H4 (cell line): Measurements from ENCODE around the gene UQCC3. TPM values are rescaled to one million over a fixed set of nuclear protein-coding genes. Genes with fewer than 3 reads are reported as not detected.
"Not testable (repeated sequence)": the region's sequence is repeated elsewhere in the genome, so short reads cannot be mapped to it uniquely, and the experiment has no call there.

Source experiments
- DNase-seq: peaks from one replicate; pipeline ENCODE4 v3.0.0-alpha.2; 2015; ENCODE audit warnings: low spot score
- total RNA-seq: library from RNA; depleted of rRNA; stranded (reverse); fragments of >200 nt; shearing (Covaris generic); gene quantifications from 2 replicates; pipeline ENCODE4 v1.2.3, GENCODE V29; 2014

The UQCC3 gene
- total RNA-seq, 1 experiment from 2014 or later = 9.1 TPM

- no peak for DNase-seq
Observed at GRCh38 chr11:62702246-62702645, 30.8 kb downstream of the UQCC3 start.

GRCh38 chr11:62703921-62704320 is 32.4 kb downstream of the UQCC3 start:
- DNase-seq = not testable (repeated sequence)

GRCh38 chr11:62705413-62705812 is 33.9 kb downstream of the UQCC3 start:
- peak; percentile 28 for DNase-seq

- DNase-seq = peak; percentile 86
Observed at GRCh38 chr11:62705880-62706849, 34.7 kb downstream of the UQCC3 start.

GRCh38 chr11:62706850-62707247 is 35.4 kb downstream of the UQCC3 start:
- DNase-seq = no peak

GRCh38 chr11:62707277-62707861 is 35.9 kb downstream of the UQCC3 start, which contains the start of the genes BSCL2 and GNG3:
Gene BSCL2 (minus strand): TSS chr11:62707424. CDS start chr11:62707195, 229 bp downstream.
Gene GNG3 (plus strand): TSS chr11:62707676. CDS start chr11:62708296, 620 bp downstream.
- no peak for DNase-seq

GRCh38 chr11:62708392-62708791 is 36.9 kb downstream of the UQCC3 start:
- no peak for DNase-seq

GRCh38 chr11:62708793-62709192 is 37.3 kb downstream of the UQCC3 start:
- DNase-seq = no peak

GRCh38 chr11:62709247-62710000 is 38.0 kb downstream of the UQCC3 start:
- peak; percentile 97 for DNase-seq

GRCh38 chr11:62710001-62710345 is 38.5 kb downstream of the UQCC3 start:
- no peak for DNase-seq

- no peak for DNase-seq
Observed at GRCh38 chr11:62712276-62712812, 40.9 kb downstream of the UQCC3 start.

GRCh38 chr11:62712861-62713260 is 41.4 kb downstream of the UQCC3 start:
- no peak for DNase-seq

- no peak for DNase-seq
Observed at GRCh38 chr11:62713343-62713742, 41.9 kb downstream of the UQCC3 start.

- DNase-seq = no peak
Observed at GRCh38 chr11:62715150-62716130, 44.0 kb downstream of the UQCC3 start.

- DNase-seq = no peak
Observed at GRCh38 chr11:62716206-62716605, 44.7 kb downstream of the UQCC3 start.

GRCh38 chr11:62716816-62717215 is 45.3 kb downstream of the UQCC3 start:
- DNase-seq = no peak

GRCh38 chr11:62719302-62719978 is 48.0 kb downstream of the UQCC3 start:
- no peak for DNase-seq

- no peak for DNase-seq
Observed at GRCh38 chr11:62721994-62722393, 50.5 kb downstream of the UQCC3 start.
